GM18505 (cell line): ENCODE measurements around the gene KMO.

ENCODE experiments used
- ATAC-seq: cut with Tn5 transposase; IDR thresholded peaks from one replicate; pipeline ENCODE4 v1.9.1; 2021; ENCODE audit not compliant: unreplicated experiment
- POLR2A ChIP-seq: IDR thresholded peaks from 4 replicates; pipeline ENCODE4 v1.6.1; 2011; ENCODE audit warnings: borderline replicate concordance; ENCODE audit not compliant: insufficient read depth, insufficient read length; ENCODE audit errors: extremely low read depth

Gene KMO

DNA sequence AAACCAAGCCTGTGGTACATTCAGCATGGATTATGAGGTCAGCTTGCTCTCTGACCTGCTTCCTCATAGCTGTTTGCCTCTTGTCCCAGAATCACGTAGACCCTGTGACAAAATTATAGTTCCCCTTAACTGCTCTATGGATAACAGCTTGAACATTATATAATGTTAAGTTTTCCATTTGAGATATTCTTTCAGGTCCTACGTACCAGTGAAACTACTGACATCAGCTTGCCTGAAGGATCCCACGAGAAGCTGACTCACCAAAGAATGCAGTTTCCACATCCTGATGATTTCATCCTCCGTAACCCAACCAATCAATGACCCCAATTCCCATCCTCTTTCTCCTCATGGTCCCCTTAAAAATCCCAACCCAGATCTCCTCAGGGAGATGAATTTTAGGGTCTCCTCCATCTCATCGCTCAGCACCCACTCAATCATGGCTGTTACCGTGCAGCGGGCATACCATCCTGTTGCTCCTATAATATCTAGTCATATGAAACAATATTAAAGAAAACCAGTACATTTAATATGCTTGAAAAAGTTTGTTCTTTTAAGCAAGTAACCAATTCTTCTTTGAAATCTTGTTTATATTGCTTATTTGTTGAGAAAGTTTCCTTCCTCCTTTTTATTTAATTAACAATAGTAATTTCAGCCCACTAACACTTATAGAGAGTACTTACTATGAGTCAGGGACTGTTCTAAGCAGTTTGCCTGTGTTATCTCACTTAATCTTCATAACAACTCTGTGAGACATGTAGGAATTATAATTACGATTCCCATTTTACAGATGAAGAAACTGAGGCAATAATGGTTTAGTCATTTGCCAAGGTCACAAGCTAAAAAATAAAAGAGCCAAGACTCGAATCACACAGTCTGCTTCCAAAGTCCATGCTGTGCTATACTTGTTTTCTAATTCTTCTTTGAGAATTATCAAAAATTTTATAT lies 80.6 kb downstream of the KMO start:
- ATAC-seq: no peak
- no peak for TF ChIP-seq POLR2A

DNA sequence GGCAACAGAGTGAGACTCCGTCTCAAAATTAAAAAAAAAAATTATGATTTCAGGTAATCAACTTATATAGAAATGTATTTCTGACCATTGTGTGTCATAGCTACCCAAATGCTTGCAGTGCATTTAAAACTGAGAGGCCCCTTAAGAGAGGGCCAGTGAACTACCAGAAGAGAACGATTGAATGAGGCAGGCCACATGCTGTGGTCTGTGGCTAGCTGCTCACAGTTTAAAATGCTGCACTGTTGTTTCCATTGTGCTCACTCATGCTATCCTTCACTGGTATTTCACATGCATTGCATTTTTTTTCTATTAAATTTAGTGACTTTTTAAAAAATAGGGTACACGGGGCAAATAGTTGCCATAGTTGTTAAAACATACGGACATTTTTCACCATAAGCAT lies 82.0 kb downstream of the KMO start:
- ATAC-seq: no peak
- TF ChIP-seq POLR2A: no peak

GRCh38 chr1:241614572-241614971 lies 82.4 kb downstream of the KMO start:
- ATAC-seq: no peak

GRCh38 chr1:241615043-241615974 lies 83.1 kb downstream of the KMO start:
- ATAC-seq: no peak

More at GRCh38 chr1:241614572-241614971, 82.4 kb downstream of the KMO start:
- no peak for TF ChIP-seq POLR2A

DNA sequence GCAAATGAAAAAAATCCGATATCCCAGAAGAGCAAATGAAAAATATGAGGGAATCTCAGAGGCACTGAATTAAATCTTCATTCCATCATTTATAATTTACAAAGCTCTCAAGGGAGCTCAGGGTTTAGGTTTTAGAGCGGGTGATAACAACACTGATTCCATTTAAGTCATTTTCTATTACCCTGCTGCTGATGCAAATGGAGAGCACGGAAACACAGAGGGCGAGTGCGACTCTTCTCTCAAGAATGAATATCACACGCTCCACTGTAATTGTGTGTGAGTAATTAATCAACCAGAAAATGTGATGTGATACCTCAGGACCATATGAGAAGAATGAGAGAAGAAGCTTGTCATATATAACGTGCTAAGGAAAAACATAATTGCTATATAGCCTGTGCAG lies 85.2 kb downstream of the KMO start:
- no peak for TF ChIP-seq POLR2A

More at GRCh38 chr1:241615043-241615974, 83.1 kb downstream of the KMO start:
- no peak for TF ChIP-seq POLR2A

GRCh38 chr1:241622669-241623068 lies 90.5 kb downstream of the KMO start:
- TF ChIP-seq POLR2A: no peak
- no peak for ATAC-seq

More for the DNA sequence above, 85.2 kb downstream of the KMO start:
- ATAC-seq: no peak

GRCh38 chr1:241624935-241625334 lies 92.8 kb downstream of the KMO start:
- no peak for TF ChIP-seq POLR2A
- ATAC-seq: no peak

DNA sequence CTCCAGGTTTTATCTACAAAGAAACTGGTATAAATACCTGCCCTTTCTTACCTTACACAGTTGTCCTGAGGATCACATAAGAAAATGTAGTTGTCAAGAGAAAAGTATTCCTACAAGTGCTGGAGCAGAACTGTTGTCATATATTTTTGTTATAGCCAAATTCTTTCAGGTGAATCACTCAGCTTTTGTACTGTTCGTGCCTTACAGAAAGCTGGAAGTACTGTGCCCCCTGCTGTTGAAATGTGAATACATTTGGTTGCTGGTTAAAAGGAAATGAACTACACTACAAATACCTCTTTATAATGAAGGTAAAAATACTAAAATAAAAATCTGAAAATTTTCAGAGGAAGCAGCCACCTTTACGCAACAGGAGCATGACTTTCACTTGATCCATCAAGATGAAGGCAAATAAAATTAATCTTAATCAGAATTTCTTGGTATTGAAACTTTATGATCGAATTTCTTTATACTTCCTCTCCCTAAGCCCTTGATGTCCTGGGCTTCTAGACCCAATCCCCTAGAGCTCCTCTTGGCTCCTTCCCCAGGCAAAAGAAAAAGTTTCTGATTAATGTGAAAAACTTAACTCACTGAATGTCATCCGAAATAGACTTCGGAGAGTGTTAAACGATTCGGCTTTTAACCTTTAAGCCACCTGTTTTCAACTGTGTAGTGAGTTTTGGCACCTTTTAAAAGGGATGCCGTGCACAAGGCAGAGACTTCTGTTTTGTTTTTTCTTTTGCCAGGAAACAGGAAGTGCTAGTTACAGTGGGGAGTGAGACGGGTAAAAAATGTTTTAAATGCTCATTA lies 95.5 kb downstream of the KMO start:
- TF ChIP-seq POLR2A: no peak
- peak; percentile 81 for ATAC-seq

DNA sequence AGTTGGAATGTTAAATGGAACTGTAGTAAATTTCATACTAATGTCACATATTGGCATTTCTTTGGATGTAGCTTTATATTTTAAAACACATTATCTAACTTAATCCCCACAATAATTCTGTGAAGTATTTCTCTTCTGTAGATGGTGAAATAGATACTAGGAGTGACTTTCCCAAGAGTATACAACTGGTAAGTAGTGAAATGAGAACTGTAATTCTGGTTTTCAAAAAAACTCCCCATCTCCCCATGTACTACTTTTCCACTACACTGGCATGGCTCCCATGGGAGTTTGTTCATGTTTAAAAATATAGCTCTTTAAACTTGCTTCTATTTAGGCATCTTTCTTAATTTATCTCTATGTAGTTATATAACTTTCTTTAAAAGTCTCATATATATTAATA lies 97.8 kb downstream of the KMO start:
- ATAC-seq: no peak
- no peak for TF ChIP-seq POLR2A

GRCh38 chr1:241630476-241630875 lies 98.3 kb downstream of the KMO start:
- ATAC-seq: no peak
- TF ChIP-seq POLR2A: no peak

DNA sequence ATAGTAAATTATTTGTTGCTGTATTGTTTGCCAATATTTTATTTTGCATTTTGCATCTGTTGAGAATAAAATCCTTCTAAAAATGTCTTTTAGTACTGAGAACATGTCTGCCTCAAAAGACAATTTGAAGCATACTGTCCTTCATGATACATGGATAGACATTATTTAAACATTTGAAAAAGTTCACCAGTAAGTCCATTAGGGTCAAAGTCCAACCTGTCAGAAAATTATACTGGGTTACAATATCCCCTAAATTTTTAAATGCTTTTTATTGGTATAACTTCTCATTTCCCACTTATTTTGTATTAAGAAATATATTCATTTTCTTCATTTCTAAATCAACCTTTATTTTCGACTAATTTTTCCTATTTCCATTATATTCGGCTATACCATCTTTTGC lies 98.7 kb downstream of the KMO start:
- ATAC-seq: no peak
- TF ChIP-seq POLR2A: no peak

DNA sequence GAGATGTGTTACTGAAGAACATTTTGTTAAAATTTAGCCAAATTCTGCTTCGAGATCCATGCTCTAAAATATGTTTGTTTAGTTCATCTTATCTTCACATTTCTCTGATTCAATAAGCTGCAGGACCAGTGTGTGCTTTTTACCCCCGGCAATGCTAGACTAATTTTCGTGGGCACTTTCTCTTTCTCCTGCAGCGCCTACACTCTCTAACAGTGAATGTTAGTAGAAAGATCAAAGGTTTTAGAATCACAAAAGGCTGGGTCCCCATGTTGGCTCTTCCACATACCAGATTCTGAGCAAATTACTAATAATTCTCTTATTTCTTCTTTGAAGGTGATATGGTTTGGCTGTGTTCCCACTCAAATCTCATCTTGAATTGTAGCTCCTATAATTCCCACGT lies 99.5 kb downstream of the KMO start:
- no peak for ATAC-seq

DNA sequence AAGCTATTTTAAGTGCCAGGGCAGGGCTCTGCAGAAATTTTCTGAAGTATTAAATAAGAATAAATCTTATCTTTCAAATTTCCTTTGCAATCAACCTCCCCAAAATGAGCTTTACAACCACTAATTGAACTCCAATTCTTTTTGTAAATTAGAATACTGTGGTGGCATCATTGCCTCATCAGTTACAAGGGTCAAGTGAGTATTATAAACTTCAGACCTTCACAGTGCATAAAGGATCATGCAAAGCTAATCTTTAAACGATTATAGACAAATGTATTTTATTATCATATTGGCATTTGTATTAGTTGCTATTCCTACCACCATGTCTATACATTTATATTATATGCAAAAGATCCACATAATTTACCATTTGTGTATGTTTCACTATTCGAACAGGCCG lies 100.8 kb downstream of the KMO start:
- TF ChIP-seq POLR2A: no peak
- ATAC-seq: no peak

More for the DNA sequence above, 99.5 kb downstream of the KMO start:
- TF ChIP-seq POLR2A: no peak

GRCh38 chr1:241635556-241636152 lies 103.5 kb downstream of the KMO start:
- ATAC-seq: no peak
- no peak for TF ChIP-seq POLR2A
